K562 (cell line): ENCODE results near the gene LIN28B. TPM values are rescaled to one million over a fixed set of nuclear protein-coding genes. Genes with fewer than 3 reads are reported as not detected.

Source experiments
- CREB3 ChIP-seq: fragments of 450-650 bp; conservative IDR thresholded peaks from 2 replicates; pipeline ENCODE4 v1.6.1; 2016; ENCODE audit warnings: missing genetic modification characterization, low read depth, mild to moderate bottlenecking, missing compliant biosample characterization, moderate library complexity
- DEAF1 ChIP-seq: fragments of 450-650 bp; formaldehyde crosslinking; IDR thresholded peaks from 2 replicates; pipeline ENCODE4 v1.4.0; 2020; ENCODE audit warnings: mild to moderate bottlenecking, moderate library complexity
- ERF ChIP-seq: fragments of 450-650 bp; formaldehyde crosslinking; IDR thresholded peaks from 2 replicates; pipeline ENCODE4 v1.4.0; 2020; ENCODE audit warnings: mild to moderate bottlenecking, mixed read lengths
- HDAC2 ChIP-seq: fragments of 450-650 bp; IDR thresholded peaks from 2 replicates; pipeline ENCODE4 v1.6.1; 2016; ENCODE audit warnings: mild to moderate bottlenecking
- MLLT1 ChIP-seq, 2 experiments: fragments of 450-650 bp; IDR thresholded peaks; 2 replicates each; pipeline ENCODE4 v1.6.1; 2016
- NCOA1 ChIP-seq: fragments of 450-650 bp; IDR thresholded peaks from 2 replicates; pipeline ENCODE4 v1.6.1; 2016; ENCODE audit warnings: low read depth
- PREB ChIP-seq: sonication (generic); formaldehyde crosslinking; IDR thresholded peaks from 2 replicates; pipeline ENCODE4 v1.8.1; 2023; ENCODE audit warnings: mild to moderate bottlenecking, missing genetic modification reagents
- TRIM25 ChIP-seq: fragments of 450-650 bp; IDR thresholded peaks from 2 replicates; pipeline ENCODE4 v1.7.0; 2016; ENCODE audit warnings: borderline replicate concordance
- ZBTB8A ChIP-seq: fragments of 450-650 bp; IDR thresholded peaks from 2 replicates; pipeline ENCODE4 v1.6.1; 2018; ENCODE audit warnings: mild to moderate bottlenecking, moderate library complexity; ENCODE audit not compliant: partially characterized antibody
- ZNF318 ChIP-seq, 2 experiments: fragments of 450-650 bp; IDR thresholded peaks; 2 replicates each; pipeline ENCODE4 v1.6.1; 2016; ENCODE audit warnings: mild to moderate bottlenecking in 2 of 2, borderline replicate concordance in 1 of 2, low read depth in 1 of 2, moderate library complexity in 1 of 2
- polyA plus RNA-seq, 8 experiments: library from polyadenylated mRNA; depleted of rRNA in 4 of 8; stranded (reverse) in 5 of 8; unstranded in 3 of 8; fragments of >200 nt; fragmentation: Nextera tagmentation in 2 of 8; fragmentation: Illumina TruSeq in 1 of 8; extraction: Ambion mirVana in 2 of 8; extraction: Trizol in 1 of 8; gene quantifications; 2 replicates each; pipeline versions ENCODE4 v1.2.1 to v1.2.3, GENCODE V29; 2011 to 2014; ENCODE audit warnings: inconsistent platforms in 1 of 8, missing spikeins in 1 of 8
- total RNA-seq, 7 experiments: library from RNA; depleted of rRNA in 6 of 7; stranded (reverse); fragments of >200 nt in 6 of 7; fragmentation: Illumina TruSeq in 2 of 7; extraction: Trizol in 2 of 7; gene quantifications; 2 replicates each; pipeline versions ENCODE4 v1.2.1 to v1.2.3, GENCODE V29; 2011 to 2021; ENCODE audit warnings: low replicate concordance in 1 of 7

Gene LIN28B
- total and polyA plus RNA-seq, 9 of the 15 experiments (the other 6 are each of a cell fraction or from before 2014, with no cell fraction given), result 20.9 to 77.3 (median 42.1) TPM

- TF ChIP-seq ZNF318 (IDR thresholded peaks at IDR 0.05; ENCODE audit: borderline replicate concordance in 1 of 2, low read depth in 1 of 2) (no peak), PREB (CRISPR knock-in tag) (no peak), HDAC2 (no peak), ERF (CRISPR knock-in tag) (no peak), CREB3 (tag) (no peak), TRIM25 (no peak), ZBTB8A (no peak), MLLT1 (IDR thresholded peaks at IDR 0.05) (peak in 1 of 2 experiments; percentile 16; a peak in 1 of 4 replicates), DEAF1 (CRISPR knock-in tag) (no peak), NCOA1 (no peak)
Observed at GRCh38 chr6:104959026-104959858, 2.3 kb downstream of the LIN28B start (continued).
